ENCODE results near the gene ARAP3. TPM values are rescaled to one million over a fixed set of nuclear protein-coding genes. Genes with fewer than 3 reads are reported as not detected.

ARAP3 gene
- total RNA-seq, 1 experiment from 2014 or later = 15.1 TPM

DNA sequence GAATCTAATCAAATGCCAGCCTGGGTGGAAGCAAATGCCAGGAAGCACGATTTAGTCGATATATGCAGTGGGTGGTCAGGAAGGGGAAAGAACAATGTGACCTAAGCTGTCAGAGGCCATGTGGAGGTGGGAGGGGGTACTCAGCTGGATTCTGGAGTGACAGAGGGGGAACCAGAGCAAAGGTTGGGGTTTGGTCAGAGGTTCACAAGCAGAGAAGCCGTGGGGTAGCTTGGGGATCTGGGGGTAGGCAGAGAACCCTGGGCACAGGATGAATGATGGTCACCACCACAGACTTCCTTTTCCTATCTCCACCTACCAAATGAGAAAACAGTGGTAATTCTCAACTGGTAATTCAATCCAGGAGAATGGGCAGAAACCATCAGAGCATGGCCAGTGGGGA is 24.1 kb upstream of the ARAP3 start:
- ChIA-PET POLR2A (no interaction called here), RAD21 (ENCODE audit: low non-redundant PET in 1 of 2, low total read pairs in 2 of 2, uncharacterized antibody in 2 of 2, unreplicated experiment in 2 of 2) (no interaction called here), CTCF (no interaction called here)
- ATAC-seq (no peak), DNase-seq (ENCODE audit: low read depth, low spot score) (no peak)
- no TSS peak for BruUV-seq (replicated peaks)
- no peak overlapping the region for H2AFZ ChIP-seq (ENCODE audit: low read depth, low read length, poor library complexity, severe bottlenecking)
- TF ChIP-seq ZFX (IDR thresholded peaks at IDR 0.05) (no peak), POLR2AphosphoS5 (IDR thresholded peaks at IDR 0.05; ENCODE audit: low read depth, low read length) (no peak), SP1 (IDR thresholded peaks at IDR 0.05; ENCODE audit: low read depth) (no peak), EZH2phosphoT487 (IDR thresholded peaks at IDR 0.05; ENCODE audit: borderline replicate concordance) (no peak), ELF1 (IDR thresholded peaks at IDR 0.05; ENCODE audit: borderline replicate concordance, low read depth) (no peak), CEBPB (IDR thresholded peaks at IDR 0.05; ENCODE audit: low read depth) (no peak), SIN3A (IDR thresholded peaks at IDR 0.05; ENCODE audit: low read depth) (no peak), RAD21 (IDR thresholded peaks at IDR 0.05; ENCODE audit: low read depth) (no peak), EGR1 (IDR thresholded peaks at IDR 0.05; ENCODE audit: low read depth) (no peak)
- TF ChIP-seq, protein P1, sequence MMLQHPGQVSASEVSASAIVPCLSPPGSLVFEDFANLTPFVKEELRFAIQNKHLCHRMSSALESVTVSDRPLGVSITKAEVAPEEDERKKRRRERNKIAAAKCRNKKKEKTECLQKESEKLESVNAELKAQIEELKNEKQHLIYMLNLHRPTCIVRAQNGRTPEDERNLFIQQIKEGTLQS (IDR thresholded peaks at IDR 0.05) = no peak
- TF ChIP-seq, protein P2, sequence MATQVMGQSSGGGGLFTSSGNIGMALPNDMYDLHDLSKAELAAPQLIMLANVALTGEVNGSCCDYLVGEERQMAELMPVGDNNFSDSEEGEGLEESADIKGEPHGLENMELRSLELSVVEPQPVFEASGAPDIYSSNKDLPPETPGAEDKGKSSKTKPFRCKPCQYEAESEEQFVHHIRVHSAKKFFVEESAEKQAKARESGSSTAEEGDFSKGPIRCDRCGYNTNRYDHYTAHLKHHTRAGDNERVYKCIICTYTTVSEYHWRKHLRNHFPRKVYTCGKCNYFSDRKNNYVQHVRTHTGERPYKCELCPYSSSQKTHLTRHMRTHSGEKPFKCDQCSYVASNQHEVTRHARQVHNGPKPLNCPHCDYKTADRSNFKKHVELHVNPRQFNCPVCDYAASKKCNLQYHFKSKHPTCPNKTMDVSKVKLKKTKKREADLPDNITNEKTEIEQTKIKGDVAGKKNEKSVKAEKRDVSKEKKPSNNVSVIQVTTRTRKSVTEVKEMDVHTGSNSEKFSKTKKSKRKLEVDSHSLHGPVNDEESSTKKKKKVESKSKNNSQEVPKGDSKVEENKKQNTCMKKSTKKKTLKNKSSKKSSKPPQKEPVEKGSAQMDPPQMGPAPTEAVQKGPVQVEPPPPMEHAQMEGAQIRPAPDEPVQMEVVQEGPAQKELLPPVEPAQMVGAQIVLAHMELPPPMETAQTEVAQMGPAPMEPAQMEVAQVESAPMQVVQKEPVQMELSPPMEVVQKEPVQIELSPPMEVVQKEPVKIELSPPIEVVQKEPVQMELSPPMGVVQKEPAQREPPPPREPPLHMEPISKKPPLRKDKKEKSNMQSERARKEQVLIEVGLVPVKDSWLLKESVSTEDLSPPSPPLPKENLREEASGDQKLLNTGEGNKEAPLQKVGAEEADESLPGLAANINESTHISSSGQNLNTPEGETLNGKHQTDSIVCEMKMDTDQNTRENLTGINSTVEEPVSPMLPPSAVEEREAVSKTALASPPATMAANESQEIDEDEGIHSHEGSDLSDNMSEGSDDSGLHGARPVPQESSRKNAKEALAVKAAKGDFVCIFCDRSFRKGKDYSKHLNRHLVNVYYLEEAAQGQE (IDR thresholded peaks at IDR 0.05; ENCODE audit: low read depth) = no peak
- peaks cover 0 to 7% of the 10 kb centered on the region in 2 experiments; a peak in 1 of 4 replicates for H3K4me1 ChIP-seq (ENCODE audit: control insufficient read depth in 1 of 2, insufficient read depth in 2 of 2, low read length in 2 of 2)
- H3K9me3 ChIP-seq (ENCODE audit: control insufficient read depth in 1 of 2, insufficient read depth in 1 of 2, low read depth in 1 of 2, low read length in 2 of 2) = no peaks in the 10 kb centered on the region
- H3K27me3 ChIP-seq (ENCODE audit: insufficient read depth, low read length) = no peaks in the 10 kb centered on the region
- no peaks in the 10 kb centered on the region for H4K20me1 ChIP-seq (ENCODE audit: insufficient read depth)
- no peak overlapping the region for H3K4me2 ChIP-seq (ENCODE audit: low read length)
- intact Hi-C loops (cut with micrococcal nuclease) = no loop called here
- H3K4me3 ChIP-seq (replicated peaks in 1 of 2; ENCODE audit: low read depth in 1 of 2, low read length in 2 of 2) = no peak overlapping the region
- H3K36me3 ChIP-seq (ENCODE audit: control insufficient read depth in 1 of 2, insufficient read depth in 2 of 2, low read length in 2 of 2) = no peaks in the 10 kb centered on the region
- no peaks in the 10 kb centered on the region for H3K9me2 ChIP-seq (ENCODE audit: insufficient read depth)
- H3K27ac ChIP-seq (ENCODE audit: low read depth, low read length) = no peak overlapping the region
- H3K79me2 ChIP-seq (ENCODE audit: insufficient read depth, low read length) = no peaks in the 10 kb centered on the region
- no peak overlapping the region for H3K9ac ChIP-seq (ENCODE audit: low read length)
